Stimulated activated CD4-positive, alpha-beta T cell treated with anti-CD3 and anti-CD28 coated beads, Interleukin-12 subunit alpha, Interleukin-12 subunit beta, amount 100 ng/mL, for 4 hours (primary cell): ENCODE measurements around the gene JPH3.
"Not testable (repeated sequence)": the region's sequence is repeated elsewhere in the genome, so short reads cannot be mapped to it uniquely, and the experiment has no call there.

Source experiments
- DNase-seq: peaks from one replicate; pipeline ENCODE4 v3.0.0-alpha.2; 2020

JPH3 gene

DNA sequence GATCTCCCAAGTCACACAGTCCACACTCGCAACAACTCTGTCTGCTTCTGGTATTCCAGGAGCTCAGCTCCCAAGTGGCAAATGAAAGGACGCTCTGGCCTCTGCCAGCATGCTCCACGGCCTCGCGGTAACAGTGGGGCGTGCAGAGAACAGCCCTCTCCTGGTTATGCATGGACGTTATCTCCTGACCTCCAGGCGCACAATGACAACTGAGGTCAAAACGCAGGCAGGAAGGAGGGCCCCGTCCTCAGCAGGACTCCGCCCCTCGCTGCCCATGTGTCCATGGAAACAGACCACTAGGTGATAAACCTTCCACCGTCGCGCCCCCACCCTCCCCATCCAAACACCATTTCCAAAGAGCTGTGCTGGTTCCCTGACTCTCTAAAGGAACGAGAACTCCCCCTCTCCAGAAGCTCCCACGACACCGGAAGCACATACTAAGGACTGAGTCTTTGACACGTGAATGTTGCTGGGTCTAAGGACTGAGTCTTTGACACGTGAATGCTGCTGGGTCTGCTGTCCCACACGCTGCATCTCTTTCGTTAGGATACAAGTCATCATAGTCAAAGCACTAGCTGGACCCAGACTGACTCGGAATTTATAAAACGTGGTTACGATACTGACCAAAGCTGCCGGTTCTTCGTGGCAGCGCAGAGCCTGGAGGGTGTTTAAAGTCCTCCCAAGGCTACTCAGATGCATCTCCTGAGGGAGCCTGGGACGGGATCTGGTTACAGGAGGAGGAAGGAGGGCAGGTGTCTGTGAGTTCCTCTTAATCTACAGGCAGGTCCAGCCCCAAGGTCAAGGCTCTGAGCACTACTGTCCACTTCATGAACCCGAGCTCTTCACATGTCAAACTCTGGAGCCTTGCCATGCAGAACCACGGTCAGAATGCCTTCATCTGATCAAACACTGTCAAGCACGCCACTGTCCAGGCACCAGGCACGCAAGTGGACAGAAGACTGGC lies 119.6 kb downstream of the JPH3 start:
- no peak for DNase-seq

DNA sequence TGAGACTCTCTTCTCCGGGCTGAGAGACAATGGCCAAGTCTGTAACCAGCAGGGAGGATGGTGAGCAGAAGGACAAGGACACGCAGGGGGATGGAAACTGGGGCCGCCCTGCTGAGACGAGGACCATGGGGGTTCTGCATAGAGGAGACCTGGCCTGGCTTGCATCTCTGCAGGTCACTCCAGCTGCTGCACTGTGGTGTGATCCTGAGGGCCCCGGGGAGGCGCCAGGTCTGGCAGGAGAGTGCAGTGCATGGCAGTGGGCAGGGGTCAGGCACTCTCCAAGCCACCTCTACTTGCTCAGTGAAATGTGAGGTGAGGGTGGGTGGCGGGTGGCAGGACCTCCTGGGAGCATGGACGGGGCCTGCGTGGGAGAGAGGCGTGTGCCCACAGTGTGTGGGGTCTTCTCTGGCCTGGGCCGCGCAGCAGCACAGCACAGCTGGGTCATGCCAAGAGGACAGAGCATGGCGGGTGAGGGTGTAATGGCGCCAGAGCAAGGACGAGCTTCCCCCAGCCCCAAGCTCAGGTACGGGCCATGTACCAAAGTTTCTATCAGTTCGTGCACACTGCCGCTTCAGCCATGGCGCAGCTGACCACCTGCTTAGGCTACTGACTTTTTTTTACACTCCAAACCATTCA lies 120.4 kb downstream of the JPH3 start:
- no peak for DNase-seq

DNA sequence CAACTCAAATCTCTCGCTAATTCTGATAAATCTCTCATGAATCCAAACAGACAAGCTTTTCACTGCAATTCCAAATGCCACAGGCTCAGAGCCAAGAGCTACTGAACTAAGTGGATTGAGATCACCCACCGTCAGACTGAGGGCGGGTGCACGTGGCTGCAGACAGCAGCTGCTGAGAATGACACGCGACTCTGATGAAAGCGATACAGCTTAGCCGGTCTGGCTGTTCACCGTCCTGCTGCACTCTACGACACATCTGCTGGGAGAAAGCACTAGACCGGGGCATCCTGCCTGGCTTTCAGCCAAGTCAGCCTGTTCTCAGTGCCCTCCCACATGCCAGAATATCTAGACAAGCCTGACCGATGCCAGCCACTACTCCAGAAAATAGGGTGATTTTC lies 120.9 kb downstream of the JPH3 start:
- no peak for DNase-seq

DNA sequence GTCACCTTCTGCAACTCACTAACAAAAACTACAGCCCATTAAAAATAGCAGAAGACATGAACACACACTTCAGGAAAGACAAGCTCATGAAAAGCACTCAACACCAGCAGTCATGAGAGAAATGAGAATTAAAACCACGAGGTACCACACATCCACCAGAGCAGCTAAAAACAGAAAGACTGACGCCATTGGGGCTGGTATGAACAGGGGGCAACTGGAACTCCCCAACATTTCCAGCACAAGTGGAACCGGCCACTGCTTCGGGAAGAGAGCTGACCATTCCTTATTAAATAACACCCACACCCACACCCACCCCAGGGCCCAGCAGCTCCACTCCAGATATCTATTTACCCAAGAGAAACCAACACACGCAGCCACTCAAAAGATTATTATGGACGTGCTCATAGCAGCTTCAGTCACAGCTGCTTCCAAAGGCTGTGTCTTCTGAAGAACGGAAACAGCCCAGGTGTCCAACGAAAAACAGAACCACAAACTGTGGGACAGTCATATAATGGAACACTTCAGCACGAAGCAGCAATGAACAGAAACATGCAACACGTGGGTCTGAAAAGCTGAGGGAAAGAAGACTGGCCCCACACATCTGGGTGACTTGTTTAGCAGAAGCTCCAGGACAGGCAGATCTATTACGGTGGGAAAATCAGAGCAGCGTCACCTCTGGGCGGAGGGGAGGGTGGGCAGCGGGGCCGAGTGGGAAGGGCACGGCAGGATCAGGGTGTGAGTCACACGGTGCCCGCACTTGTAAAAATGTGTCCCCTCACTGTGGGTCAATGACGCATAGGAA lies 122.4 kb downstream of the JPH3 start:
- no peak for DNase-seq

DNA sequence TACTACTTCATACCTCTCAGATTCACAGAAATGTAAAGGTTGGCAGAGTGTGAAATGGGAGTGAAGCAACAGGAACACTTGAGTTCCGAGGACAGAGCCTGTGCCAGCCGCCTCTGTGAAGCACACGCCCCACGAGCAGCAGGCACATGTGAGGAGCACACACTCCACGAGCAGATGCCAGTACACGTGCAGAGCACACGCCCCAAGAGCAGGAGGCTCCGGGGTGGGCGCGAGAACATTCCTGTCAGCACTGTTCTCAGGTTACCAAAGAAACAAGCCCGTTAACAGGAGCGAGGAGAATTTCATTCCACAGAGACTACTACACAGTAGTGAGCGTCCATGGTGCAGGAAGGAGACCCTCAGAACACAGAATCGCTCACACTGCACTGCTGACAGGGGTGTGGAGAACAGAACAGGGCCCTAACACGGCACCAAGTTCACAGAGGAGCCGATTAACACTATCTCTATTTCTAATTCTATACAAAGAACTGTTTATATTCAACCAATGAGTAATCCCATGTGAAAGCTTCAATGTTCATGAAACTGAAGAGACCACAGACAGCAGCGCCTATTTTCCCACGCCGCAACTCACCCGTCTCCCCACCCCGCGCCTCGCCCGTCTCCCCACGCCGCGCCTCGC lies 123.4 kb downstream of the JPH3 start:
- DNase-seq = no peak

DNA sequence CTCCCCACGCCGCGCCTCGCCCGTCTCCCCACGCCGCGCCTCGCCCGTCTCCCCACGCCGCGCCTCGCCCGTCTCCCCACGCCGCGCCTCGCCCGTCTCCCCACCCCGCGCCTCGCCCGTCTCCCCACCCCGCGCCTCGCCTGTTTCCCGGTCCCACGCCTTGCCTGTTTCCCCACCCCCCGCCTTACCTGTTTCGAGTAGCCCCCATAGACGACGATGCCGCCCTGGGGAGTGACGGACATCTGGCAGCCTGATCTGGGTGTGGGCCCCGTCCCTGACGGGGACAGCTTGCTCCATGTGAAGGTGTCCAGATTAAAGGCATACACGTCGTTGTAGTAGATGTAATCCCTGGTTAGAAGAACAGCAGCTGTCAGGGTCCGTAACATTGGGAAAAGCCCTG lies 124.3 kb downstream of the JPH3 start:
- DNase-seq = not testable (repeated sequence)

DNA sequence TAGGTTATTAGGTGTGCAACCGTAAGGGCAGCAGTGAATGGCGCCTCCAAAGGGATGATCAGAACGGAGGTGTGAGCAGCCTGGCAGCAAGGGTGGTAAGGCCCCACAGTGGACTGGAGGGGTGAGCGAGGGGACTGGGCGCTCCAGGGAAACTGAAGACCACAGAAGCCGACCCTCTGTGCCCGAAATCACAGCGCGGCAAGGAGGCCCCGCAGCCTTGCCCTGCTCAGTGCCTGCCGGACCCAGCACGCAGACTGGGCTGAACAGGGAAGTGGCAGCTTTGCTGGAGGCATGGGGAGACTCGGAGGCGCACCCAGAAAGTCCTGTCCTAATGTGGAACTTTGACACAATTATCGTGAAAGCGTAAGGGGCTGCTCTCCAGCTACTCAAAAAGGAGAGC lies 125.0 kb downstream of the JPH3 start:
- DNase-seq = no peak

DNA sequence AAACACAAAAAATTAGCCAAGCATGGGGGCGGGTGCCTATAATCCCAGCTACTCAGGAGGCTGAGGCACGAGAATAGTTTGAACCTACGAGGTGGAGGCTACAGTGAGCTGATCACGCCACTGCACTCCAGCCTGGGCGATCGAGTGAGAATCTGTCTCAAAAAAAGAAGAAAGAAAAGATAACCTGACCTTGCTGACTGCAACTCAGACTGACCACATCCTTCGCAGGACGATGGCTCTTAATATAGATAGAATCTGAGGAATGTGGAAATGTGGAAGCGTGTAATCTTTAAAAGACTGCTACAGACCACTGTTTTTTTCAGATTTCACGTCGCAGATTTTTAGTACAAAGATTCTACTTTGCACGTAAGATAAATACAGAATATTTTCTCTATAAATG lies 125.7 kb downstream of the JPH3 start:
- no peak for DNase-seq

DNA sequence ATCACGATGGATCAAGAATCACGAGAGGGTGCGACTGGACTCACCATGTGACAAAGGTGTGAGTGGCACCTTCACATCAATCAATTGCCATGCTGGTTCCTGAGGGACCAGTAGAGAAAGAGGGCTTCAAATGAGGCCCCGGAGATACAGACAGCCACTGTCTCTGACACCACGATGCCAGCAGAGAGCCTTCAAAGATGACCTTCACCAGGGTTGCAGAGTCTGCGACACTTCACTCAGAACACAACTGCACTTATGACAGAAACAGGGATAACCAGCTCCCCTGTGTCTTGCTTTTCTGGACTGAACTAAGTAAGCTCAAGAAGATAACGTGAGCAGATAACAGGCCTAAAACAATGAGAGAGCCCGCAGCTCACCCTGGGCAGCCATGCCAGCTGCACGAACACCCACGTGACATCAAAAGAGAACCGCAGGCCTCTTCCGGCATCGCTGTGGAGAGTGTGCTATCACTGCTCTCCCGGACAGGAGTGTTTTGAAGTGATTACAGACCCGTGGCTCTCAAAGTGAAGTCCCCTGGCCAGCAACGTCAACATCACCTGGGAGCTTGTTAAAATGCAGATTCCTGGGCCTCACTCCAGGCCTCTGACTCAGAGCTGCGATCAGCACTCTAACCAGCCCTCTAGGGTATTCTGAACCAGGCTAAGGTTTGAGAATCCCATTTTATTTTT lies 127.1 kb downstream of the JPH3 start:
- no peak for DNase-seq

DNA sequence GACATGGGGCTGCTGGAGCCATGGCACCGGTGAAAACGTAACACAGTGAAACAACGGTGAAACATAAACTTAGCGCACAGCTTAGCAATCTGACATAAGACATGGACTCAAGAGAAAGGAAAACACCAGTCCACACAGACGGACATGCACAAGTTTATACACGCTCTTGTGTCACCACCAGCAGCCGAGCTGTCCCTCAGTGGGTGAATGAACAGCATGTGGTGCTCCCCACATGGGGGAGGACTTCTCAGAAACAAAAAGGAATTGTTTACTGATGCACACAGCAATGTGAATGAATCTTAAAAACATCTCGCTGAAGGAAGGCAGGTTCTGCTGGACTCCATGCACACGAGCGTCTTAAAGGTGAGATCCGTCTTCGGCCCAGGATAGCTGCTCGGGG lies 129.3 kb downstream of the JPH3 start:
- no peak for DNase-seq

DNA sequence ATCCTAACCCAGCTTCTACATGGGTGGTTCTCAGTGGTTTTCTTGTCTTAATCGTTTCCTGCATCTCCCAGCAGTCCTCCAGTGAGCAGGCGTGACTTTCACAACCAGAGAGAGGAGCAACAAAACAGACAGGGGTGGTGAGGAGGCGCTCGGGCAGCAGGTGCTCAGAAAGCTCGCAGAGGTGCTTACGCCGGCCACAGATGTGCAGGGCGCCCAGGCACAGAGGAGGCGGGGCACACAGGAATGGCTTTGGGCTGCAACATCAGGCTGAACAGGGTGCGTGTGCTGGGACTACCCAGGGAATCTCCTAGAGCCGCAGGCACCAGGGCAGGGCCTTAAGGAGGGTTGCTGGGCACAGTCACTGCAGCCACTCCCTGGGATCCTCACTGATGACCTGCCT lies 130.9 kb downstream of the JPH3 start:
- no peak for DNase-seq

DNA sequence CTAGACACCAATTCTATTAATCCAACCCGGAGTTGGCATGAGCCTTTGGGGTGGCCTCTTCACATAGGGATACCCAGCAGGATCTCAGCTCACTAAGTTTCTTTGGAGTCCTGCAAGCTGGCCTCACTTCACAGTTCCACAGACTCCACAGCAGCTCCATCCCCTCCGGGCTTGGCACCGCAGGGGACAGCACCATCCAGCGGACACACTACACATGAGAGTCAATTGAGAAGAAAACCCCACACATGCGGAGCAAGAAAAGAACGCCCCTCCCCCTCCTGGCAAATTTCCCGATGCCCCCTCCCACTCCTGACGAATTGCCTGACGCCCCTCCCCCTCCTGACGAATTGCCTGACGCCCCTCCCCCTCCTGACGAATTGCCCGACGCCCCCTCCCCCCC lies 132.3 kb downstream of the JPH3 start:
- no peak for DNase-seq

DNA sequence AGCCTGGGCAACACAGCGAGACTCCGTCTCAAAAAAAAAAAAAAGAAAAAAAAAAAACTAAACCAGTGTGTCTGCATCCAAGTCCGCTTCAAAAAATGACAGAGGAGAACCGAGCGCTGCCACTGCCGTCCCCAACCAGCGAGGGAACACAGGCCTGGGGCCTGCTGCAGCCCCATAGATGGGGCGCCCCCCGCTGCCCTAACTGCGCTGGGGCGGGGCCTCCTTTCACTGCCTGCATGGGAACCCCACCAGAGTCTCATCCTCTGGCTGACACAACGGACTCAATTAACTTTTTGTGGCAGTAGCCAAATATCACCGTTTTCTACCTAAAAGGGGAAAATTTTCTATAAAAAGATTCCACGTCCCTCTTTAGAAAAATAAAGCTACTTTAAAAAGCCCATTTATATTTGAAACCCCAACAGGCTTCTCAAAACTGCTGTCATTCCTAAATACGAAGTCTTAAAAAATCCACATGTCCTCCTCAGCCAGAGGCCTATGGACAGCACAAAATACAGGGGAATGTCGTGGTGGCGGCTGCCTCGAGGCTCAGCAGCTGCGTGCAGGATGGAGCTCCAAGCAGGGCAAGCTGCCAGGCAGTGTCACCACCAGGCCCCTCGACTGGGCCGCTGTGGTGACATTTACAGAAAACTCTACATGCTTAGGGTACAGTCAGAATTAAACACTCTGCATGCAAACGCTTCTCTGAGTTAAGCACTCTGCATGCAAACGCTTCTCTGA lies 133.1 kb downstream of the JPH3 start:
- DNase-seq = no peak

DNA sequence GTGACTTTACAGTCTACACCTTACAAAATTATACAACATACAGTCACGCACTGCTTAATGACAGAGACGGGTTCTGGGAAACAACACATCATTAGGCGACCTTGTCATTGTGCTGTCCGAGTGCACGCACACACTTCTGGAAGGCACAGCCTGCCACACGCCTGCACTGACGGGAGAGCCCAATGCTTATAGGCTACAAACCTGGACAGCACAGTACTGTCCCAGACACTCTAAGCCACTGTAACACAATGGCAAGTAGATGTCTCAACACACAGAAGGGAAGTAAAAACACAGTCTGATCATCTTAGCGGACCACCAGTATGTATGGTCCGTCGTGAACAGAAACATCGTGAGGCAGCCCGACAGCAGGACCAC lies 133.7 kb downstream of the JPH3 start:
- DNase-seq = no peak

DNA sequence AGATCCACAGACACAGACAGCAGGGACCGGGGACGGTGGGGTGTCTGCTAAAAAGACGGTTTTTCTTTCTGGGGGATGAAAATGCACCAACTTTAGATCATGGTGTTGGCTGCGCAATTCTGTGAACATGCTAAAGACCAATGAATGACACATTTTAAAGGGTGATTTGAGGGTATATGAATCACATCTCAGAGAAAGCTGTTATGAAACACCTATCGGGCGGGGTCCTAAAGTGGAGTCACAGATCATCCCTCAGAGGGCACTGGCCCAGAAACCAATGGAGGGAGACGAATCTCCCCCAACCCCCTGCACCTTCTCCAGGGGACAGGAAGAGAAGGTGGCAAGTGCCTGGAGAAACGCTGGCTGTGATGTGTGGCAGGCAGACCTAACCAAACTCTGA lies 137.5 kb downstream of the JPH3 start:
- no peak for DNase-seq

DNA sequence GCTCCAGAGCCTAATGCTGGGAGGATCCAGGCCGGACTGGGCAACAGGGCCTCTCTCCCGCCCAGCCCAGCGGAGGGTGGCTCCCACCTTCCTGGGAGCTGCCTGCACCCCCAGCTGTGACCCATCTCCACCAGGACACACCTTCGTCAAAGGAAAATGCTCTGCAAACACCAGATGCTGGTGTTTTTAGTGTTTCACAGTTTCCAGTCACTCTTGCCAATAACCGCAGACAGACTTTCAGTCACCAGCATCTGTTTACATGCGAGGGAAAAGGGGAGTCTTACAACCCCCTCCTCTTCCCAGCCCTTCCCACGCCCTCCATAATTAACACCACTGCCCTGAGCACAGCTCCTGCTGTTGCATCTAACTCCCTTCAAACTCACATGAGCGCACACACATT lies 138.1 kb downstream of the JPH3 start:
- DNase-seq = no peak

DNA sequence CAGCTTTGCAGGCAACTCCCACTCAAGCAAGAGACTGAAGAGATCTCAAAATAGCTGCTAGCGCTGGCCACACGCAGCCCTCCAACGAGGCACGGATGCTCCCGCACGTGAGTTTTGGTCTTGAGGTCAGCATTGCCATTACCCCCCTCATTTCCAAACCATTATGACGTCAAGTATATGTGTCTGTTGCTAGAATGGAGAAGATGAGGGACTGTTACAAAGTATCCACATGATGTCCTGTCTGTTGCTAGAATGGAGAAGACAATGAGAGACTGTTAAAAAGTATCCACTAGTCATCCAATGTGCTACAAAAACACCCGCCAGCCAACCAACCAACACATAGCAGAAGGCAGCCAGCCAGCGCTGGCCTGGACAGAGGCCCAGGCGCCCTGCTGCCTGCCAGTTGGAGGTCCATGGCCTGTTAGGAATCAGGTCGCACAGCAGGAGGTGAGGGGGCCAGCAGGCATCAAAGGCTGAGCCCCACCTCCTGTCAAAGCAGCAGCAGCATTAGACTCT lies 138.7 kb downstream of the JPH3 start:
- no peak for DNase-seq

DNA sequence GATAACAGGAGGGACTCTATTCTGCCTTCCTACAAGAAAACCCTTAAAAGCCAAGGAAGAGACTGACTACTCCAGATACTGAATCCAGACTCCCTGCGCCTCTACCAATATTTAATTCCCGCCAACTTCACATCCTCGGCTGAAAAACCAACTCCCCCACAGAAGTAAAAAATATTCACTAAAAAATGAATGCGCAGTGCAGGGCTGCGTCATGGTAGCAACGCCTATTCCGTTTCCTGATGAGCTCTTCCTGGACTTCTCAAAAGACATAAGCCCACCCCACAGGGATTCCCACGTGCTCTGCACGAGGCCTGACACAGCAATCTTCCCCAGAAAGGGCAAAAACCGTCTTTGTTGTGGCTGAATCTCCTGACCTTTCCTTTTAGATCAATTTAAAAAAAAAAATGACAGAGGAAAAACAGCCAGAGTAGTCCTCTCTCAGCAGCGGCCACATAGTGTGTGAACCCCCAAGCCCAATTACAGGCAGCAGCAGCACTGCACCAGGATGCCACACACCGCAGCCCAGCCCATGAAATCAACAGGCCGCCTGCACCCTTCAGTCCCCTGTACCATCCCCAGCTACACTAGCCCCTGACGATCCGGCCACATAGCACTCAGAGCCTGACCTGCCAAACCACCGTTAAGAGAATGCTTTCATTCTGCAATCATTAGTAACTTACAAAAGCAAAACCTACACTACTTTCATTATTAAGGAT lies 139.6 kb downstream of the JPH3 start:
- DNase-seq = no peak

DNA sequence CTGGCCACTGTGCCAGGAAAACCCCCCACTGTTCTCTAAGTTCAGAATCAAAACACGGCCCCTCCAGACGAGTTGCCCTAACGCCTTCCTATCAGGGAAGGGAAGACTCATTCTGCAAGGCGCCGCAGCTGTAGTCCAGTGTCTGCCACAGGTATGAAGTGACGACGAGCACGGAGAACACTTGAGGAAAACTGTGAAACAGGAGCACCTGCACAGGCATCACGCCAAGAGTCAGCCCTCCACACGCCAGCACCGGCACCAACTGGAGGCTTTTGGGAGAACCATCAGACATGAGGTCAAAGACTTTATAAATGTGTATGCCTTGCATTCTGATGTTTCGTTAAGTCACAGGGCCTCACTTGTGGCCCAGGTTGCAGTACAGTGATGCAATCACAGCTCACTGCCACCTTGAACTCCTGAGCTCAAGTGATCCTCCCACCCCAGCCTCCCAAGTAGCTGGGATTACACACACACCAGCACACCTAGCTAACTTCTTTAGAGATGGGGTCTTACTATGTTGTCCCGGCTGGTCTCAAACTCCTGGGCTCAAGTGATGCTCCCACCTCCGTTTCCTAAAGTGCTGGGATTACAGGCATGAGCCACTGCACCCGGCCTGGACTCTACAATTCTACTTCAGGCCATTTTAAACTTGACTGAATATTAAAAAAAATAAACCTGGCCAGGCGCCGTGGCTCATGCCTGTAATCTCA lies 140.6 kb downstream of the JPH3 start:
- no peak for DNase-seq
